Gastroesophageal sphincter (tissue), 3 donors: ENCODE measurements around the gene C19orf25.

Experiments used
- CTCF ChIP-seq, 4 experiments: fragments of 200-600 bp in 2 of 4; fragments of 450-650 bp in 2 of 4; sonication (generic) in 1 of 4; IDR thresholded peaks; one replicate each; pipeline ENCODE4 v1.5.1; 2017 to 2019; ENCODE audit warnings: antibody characterized with exemption in 4 of 4, mild to moderate bottlenecking in 2 of 4, moderate library complexity in 2 of 4
- EP300 ChIP-seq: sonication (generic); formaldehyde crosslinking; IDR thresholded peaks from one replicate; pipeline ENCODE4 v1.6.1; 2017; ENCODE audit warnings: antibody characterized with exemption, mild to moderate bottlenecking
- POLR2A ChIP-seq, 2 donors: fragments of 450-650 bp; IDR thresholded peaks; one replicate each; pipeline ENCODE4 v1.6.1; 2017; ENCODE audit warnings: antibody characterized with exemption in 2 of 2, mild to moderate bottlenecking in 2 of 2, moderate library complexity in 1 of 2
- POLR2AphosphoS5 ChIP-seq: sonication (generic); formaldehyde crosslinking; IDR thresholded peaks from one replicate; pipeline ENCODE4 v1.6.1; 2017; ENCODE audit warnings: antibody characterized with exemption

- TF ChIP-seq CTCF (IDR thresholded peaks at IDR 0.05), result no peak
- no peak for TF ChIP-seq POLR2A (IDR thresholded peaks at IDR 0.05)
- TF ChIP-seq EP300, result no peak
- TF ChIP-seq POLR2AphosphoS5, result no peak
Measured at GRCh38 chr19:1510807-1511206, 31.8 kb upstream of the C19orf25 start.
